Measurements from ENCODE around the gene GPR27. TPM values are rescaled to one million over a fixed set of nuclear protein-coding genes. Genes with fewer than 3 reads are reported as not detected.

GPR27 gene, protein sequence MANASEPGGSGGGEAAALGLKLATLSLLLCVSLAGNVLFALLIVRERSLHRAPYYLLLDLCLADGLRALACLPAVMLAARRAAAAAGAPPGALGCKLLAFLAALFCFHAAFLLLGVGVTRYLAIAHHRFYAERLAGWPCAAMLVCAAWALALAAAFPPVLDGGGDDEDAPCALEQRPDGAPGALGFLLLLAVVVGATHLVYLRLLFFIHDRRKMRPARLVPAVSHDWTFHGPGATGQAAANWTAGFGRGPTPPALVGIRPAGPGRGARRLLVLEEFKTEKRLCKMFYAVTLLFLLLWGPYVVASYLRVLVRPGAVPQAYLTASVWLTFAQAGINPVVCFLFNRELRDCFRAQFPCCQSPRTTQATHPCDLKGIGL
- total RNA-seq, result 13.4 to 16.1 TPM (median 14.2 TPM) in 3 replicates

DNA sequence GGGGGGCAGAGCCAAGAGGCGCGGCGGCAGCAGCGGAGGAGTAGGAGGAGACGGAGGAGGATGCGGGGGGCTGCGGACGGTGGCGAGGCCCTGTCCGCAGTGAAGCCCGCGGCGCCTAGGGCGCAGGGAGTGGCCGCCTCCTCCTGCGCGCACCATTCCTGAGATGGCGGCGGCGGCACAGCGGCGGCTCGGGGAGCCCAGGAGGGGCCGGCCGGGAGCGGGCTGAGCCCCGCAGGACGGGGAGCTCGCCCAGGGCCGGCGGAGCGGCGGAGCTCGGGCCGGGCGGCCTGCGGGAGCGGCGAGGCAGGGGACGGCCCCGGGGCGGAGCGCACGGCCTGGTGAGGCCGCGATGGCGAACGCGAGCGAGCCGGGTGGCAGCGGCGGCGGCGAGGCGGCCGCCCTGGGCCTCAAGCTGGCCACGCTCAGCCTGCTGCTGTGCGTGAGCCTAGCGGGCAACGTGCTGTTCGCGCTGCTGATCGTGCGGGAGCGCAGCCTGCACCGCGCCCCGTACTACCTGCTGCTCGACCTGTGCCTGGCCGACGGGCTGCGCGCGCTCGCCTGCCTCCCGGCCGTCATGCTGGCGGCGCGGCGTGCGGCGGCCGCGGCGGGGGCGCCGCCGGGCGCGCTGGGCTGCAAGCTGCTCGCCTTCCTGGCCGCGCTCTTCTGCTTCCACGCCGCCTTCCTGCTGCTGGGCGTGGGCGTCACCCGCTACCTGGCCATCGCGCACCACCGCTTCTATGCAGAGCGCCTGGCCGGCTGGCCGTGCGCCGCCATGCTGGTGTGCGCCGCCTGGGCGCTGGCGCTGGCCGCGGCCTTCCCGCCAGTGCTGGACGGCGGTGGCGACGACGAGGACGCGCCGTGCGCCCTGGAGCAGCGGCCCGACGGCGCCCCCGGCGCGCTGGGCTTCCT lies at the start of gene GPR27:
Gene GPR27, plus strand, starts transcription at position 155 of the 909 bp plus-strand sequence. Its CDS starts 195 bp downstream, at position 350.
- H3K36me3 Mint-ChIP-seq, result peaks cover 8% of the 10 kb centered on the region
- H3K27ac Mint-ChIP-seq, result no peak within 1 kb of the TSS
- peak; percentile 40 to 68 for DNase-seq (ENCODE audit: low spot score in 2 of 2, unreplicated experiment in 2 of 2)
- H3K27me3 Mint-ChIP-seq (ENCODE audit: low read depth), result peaks cover 64% of the 10 kb centered on the region
- TF ChIP-seq, protein P1, sequence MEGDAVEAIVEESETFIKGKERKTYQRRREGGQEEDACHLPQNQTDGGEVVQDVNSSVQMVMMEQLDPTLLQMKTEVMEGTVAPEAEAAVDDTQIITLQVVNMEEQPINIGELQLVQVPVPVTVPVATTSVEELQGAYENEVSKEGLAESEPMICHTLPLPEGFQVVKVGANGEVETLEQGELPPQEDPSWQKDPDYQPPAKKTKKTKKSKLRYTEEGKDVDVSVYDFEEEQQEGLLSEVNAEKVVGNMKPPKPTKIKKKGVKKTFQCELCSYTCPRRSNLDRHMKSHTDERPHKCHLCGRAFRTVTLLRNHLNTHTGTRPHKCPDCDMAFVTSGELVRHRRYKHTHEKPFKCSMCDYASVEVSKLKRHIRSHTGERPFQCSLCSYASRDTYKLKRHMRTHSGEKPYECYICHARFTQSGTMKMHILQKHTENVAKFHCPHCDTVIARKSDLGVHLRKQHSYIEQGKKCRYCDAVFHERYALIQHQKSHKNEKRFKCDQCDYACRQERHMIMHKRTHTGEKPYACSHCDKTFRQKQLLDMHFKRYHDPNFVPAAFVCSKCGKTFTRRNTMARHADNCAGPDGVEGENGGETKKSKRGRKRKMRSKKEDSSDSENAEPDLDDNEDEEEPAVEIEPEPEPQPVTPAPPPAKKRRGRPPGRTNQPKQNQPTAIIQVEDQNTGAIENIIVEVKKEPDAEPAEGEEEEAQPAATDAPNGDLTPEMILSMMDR (IDR thresholded peaks at IDR 0.05; ENCODE audit: unreplicated experiment), result no peak
- peak within 1 kb of the TSS; percentile 71 for H3K4me3 Mint-ChIP-seq
- peaks cover 15% of the 10 kb centered on the region for H3K4me1 Mint-ChIP-seq
- H3K9me3 Mint-ChIP-seq, result no peaks in the 10 kb centered on the region

DNA sequence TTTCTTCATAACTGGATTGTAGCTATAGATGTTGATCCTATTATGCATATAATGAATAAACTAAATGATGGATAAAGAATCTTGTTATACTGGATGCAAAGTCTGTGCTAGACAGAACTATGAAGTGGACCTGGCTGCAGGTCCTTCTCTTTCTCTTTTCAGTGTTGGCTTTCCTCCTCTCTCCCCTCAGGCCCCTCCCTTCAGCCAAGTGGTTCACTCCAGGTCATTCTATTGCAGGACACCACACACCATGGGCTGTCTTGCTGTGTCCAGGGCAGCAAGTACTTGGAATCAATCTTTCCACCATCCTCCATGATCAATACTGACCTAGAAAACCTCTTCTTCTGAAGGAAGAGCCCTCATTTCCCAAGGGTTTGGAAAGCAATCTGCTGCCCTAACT lies 48.7 kb upstream of the GPR27 start:
- H3K36me3 Mint-ChIP-seq, result peaks cover 2% of the 10 kb centered on the region
- TF ChIP-seq, protein P1 (IDR thresholded peaks at IDR 0.05; ENCODE audit: unreplicated experiment), result no peak
- H3K27ac Mint-ChIP-seq, result no peak overlapping the region
- H3K27me3 Mint-ChIP-seq (ENCODE audit: low read depth), result no peaks in the 10 kb centered on the region
- no peak for DNase-seq (ENCODE audit: low spot score in 2 of 2, unreplicated experiment in 2 of 2)
- H3K9me3 Mint-ChIP-seq, result no peaks in the 10 kb centered on the region
- H3K4me1 Mint-ChIP-seq, result peaks cover 14% of the 10 kb centered on the region
- H3K4me3 Mint-ChIP-seq, result no peak overlapping the region

DNA sequence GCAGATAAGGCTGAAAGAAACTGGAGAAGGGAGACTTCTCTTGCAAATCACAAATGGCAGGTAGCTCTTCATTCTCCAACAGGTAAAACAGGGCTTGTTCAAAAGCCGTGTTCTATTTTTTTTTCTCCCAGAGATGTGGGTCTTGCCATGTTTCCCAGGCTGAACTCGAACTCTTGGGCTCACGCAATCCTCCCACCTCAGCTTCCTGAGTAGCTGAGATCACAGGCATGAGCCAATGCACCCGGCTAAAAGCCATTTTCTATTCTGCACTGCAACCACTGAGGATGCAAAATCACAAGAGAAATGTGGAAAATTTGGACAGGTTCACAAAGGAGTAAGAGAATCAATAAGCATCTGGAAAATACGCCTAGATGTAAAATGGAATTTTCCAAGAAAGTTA lies 48.0 kb upstream of the GPR27 start:
- Mint-ChIP-seq H3K4me3 (no peak overlapping the region), H3K27ac (no peak overlapping the region), H3K9me3 (no peaks in the 10 kb centered on the region), H3K27me3 (ENCODE audit: low read depth) (no peaks in the 10 kb centered on the region), H3K36me3 (peaks cover 2% of the 10 kb centered on the region), H3K4me1 (peaks cover 14% of the 10 kb centered on the region)
- TF ChIP-seq, protein P1 (IDR thresholded peaks at IDR 0.05; ENCODE audit: unreplicated experiment), result no peak
- no peak for DNase-seq (ENCODE audit: low spot score in 2 of 2, unreplicated experiment in 2 of 2)

DNA sequence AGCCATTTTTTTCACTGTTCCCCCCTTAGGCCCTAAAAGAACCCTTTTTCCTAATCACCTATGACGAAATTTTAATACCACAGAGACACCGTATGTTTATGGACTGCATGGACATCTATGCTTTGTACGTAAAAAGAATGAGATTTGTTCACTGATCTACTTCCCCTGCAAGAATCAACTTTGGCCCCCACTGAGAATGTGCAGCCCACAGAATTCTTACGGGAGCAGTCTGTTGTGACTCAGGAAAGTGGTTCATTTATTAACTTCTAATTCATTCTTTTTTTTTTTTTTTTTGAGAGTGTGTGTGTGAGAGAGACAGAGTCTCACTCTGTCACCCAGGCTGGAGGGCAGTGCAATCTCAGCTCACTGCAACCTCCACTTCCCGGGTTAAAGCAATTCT lies 46.1 kb upstream of the GPR27 start:
- H3K27me3 Mint-ChIP-seq (ENCODE audit: low read depth), result no peaks in the 10 kb centered on the region
- TF ChIP-seq, protein P1 (IDR thresholded peaks at IDR 0.05; ENCODE audit: unreplicated experiment), result no peak
- H3K9me3 Mint-ChIP-seq, result no peaks in the 10 kb centered on the region
- peaks cover under 1% of the 10 kb centered on the region for H3K4me1 Mint-ChIP-seq
- no peak overlapping the region for H3K27ac Mint-ChIP-seq
- no peak overlapping the region for H3K4me3 Mint-ChIP-seq
- DNase-seq (ENCODE audit: low spot score in 2 of 2, unreplicated experiment in 2 of 2), result no peak
- peaks cover 2% of the 10 kb centered on the region for H3K36me3 Mint-ChIP-seq

DNA sequence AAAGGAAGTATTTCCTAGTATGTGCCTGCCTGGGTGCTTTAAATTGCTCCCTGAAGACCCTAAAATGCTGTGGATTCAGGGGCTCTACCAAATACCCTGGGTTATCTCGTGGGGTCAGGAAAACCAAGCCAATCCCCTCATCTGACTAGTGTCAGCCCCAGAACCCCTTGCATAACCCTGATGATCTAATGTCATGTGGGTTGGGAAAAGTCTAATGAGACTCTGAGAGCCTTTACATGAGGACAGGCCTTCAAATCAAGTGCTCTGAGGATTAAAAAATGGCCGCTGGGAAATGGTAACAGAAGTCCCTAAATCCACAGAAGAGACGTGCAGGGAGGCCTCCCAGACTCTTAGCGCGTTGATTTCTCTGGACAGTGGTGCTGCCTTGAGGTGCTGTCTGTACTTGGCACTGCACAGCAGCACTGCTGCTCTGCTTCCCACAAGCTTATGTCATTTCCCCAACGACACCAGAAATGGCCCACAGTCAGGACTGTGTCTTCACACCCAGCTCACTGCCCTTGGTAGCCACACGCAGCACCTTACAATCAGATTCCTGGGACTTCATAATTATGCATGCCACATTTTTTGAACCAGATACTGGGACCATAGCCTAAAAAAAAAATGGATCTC lies 45.1 kb upstream of the GPR27 start:
- DNase-seq (ENCODE audit: low spot score in 2 of 2, unreplicated experiment in 2 of 2), result no peak
- H3K9me3 Mint-ChIP-seq, result no peaks in the 10 kb centered on the region
- no peak overlapping the region for H3K27ac Mint-ChIP-seq
- H3K36me3 Mint-ChIP-seq, result peaks cover 2% of the 10 kb centered on the region
- TF ChIP-seq, protein P1 (IDR thresholded peaks at IDR 0.05; ENCODE audit: unreplicated experiment), result no peak
- no peaks in the 10 kb centered on the region for H3K27me3 Mint-ChIP-seq (ENCODE audit: low read depth)
- H3K4me3 Mint-ChIP-seq, result no peak overlapping the region
- H3K4me1 Mint-ChIP-seq, result no peaks in the 10 kb centered on the region
